ENCODE data around the gene TOM1L2.

GRCh38 chr17:17933775-17934174, 38.4 kb downstream of the TOM1L2 start:
- no peak for TF ChIP-seq CTCF (IDR thresholded peaks at IDR 0.05 in 4 of 5, conservative IDR thresholded peaks at IDR 0.05 in 1 of 5)
- no peak for TF ChIP-seq POLR2A (IDR thresholded peaks at IDR 0.05)
